ENCODE results near the gene EXOSC5.
"Not testable (repeated sequence)": the region's sequence is repeated elsewhere in the genome, so short reads cannot be mapped to it uniquely, and the experiment has no call there.

The EXOSC5 gene

DNA sequence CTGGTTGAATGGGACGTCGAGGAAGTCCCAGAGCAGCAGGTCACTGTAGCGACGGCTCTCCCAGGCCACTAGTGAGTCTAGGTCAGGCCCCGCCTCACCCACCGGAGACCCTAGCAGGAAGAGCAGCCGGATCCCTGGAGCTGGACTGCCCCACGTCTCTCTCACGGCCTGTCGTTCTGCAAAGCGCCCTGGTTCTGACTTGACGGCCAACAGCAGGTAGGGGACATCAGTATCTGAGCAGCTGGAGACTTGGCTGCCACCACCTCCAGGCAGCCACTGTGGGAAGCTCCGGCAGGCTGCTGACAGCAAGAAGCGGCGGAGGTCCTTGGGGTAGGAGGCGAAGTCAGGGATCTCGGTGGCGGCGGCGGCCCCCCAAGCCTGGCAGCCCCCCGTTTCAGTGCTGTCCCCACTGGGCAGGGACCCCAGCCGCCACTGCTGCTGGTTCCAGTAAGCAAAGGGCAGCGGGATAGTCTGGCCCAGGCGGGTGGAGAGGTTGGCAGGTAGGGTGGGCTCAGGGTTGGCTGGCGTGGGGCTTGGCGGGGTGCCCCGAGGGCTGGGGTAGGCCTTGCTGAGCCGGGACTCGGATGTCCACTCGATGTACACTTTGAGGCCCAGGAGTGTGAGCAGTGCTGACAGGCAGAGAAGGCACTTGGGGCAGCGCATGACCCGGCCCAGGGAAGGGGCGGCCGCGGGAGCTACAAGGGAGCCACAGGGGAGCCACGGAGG, 29.1 kb upstream of the EXOSC5 start:
- FAIRE-seq: no peak

DNA sequence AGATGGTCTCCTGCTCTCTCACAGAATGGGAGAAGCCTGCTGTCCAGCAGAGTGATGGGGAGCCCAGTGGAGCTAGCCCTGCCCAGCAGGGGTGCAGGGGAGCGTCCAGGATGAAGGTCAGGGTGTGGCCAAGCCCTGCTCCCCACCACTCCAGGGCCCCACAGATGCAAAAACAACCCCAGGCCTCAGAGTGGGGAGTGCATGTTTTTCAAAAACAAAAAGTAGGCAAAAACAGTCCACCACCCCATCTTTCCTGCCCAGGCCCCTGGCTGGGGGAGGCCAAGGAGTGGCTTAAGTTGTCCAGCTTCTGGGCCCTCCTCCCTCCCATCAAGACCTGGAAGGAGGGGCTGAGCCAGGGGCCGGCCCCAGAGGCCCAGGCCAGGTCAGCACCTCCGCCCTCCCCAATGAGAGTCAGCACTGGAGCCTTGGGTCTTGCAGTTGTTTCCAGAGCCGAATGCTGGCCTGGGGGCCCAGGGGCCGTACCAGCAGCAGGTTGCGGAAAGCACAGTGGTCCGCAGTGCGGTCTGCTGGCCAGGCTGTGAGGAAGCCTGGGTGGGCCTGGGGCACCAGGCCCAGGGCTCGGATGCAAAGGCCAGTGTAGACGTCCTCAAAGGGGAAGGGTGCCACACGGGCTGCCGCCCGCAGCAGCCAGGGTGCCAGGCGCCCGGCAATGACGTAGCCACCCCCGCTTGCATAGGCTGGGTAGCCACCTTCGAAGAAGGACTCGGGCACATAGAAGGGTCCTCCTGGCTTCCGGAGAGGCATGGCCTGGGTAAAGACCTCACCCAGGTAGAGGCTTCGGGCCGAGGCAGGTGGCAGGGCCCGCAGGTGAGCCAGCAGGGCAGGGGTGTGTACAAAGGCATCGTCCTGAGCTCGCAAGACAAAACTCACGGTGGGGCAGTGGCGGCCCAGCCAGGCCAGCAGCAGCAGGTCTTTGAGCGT, 28.3 kb upstream of the EXOSC5 start:
- no peak for FAIRE-seq

DNA sequence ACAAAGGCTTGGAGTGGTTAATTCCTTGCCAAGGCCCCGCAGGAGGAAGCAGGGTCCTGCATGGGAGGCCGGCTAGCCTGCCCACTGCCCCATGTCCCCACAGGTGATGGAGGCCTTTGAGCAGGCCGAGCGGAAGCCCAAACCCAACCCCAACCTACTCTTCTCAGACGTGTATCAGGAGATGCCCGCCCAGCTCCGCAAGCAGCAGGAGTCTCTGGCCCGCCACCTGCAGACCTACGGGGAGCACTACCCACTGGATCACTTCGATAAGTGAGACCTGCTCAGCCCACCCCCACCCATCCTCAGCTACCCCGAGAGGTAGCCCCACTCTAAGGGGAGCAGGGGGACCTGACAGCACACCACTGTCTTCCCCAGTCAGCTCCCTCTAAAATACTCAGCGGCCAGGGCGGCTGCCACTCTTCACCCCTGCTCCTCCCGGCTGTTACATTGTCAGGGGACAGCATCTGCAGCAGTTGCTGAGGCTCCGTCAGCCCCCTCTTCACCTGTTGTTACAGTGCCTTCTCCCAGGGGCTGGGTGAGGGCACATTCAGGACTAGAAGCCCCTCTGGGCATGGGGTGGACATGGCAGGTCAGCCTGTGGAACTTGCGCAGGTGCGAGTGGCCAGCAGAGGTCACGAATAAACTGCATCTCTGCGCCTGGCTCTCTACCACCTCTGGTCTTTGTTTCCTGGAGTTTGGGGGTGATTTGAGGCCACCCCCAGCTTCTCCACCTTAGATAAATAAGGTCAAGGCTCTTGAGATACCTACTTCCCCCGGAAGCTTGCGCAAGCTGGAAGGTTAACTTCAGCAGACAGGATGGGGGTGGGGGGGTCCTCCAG, 27.4 kb upstream of the EXOSC5 start:
- no peak for FAIRE-seq

DNA sequence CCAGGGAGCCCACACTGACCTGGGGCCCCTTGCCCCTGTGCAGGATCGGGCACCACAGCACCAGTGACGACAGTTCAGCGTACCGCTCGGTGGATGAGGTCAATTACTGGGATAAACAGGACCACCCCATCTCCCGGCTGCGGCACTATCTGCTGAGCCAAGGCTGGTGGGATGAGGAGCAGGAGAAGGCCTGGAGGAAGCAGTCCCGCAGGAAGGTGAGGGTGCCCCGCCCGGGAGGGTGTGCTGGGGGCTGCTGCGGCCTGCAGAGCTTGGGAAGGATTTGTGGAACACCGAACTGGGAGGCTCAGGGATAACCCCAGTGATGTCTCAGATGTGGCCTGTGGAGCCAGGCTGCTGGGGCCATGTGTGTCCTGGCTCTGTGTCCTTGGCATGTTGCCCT, 25.8 kb upstream of the EXOSC5 start:
- FAIRE-seq: no peak

DNA sequence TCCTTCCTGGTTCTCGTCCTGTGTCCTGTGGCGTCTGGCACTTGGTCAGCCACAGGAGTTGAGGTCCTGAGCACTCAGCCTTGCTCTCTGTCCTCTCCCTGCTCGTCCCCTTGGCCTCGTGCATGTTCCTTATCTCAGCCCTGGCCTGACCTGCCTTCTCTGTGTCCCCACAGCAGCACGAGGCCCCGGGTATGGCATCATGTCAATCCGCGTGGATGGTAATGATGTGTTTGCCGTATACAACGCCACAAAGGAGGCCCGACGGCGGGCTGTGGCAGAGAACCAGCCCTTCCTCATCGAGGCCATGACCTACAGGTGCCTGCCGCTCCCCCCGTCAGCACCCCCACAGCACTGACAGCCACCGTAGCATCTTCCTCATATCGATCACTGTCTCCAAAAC, 25.3 kb upstream of the EXOSC5 start:
- no peak for FAIRE-seq

DNA sequence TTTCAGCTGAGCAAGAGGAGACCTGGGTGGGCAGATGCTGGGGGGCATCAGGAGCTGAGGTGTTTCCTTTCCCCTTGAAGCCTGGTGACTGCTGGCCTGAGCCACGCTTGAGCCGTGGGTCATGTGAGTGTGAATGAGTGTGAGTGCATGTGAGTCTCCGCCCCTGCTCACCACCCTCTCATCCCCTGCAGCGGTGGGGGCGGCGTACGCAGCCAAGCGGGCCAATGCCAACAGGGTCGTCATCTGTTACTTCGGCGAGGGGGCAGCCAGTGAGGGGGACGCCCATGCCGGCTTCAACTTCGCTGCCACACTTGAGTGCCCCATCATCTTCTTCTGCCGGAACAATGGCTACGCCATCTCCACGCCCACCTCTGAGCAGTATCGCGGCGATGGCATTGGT, 24.8 kb upstream of the EXOSC5 start:
- no peak for FAIRE-seq

DNA sequence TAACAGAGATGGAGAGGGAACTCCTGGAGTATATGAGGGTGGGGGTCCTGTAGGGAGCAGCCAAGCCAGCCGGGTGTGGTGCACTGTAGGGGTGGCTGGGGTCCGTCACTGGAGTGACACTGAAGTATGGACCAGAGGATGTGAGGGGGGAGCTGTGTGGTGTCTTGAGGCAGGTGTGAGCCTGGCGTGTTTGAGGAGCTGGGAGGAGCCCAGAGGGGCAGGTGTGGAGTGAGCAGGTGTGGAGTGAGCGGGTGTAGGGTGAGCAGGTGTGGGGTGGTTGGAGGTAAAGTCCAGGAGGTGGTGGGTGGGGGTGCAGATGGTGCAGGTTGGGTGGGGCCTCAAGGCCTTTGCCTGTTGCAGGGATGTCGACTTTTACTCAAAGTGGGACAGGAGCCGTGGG, 24.2 kb upstream of the EXOSC5 start:
- no peak for FAIRE-seq

DNA sequence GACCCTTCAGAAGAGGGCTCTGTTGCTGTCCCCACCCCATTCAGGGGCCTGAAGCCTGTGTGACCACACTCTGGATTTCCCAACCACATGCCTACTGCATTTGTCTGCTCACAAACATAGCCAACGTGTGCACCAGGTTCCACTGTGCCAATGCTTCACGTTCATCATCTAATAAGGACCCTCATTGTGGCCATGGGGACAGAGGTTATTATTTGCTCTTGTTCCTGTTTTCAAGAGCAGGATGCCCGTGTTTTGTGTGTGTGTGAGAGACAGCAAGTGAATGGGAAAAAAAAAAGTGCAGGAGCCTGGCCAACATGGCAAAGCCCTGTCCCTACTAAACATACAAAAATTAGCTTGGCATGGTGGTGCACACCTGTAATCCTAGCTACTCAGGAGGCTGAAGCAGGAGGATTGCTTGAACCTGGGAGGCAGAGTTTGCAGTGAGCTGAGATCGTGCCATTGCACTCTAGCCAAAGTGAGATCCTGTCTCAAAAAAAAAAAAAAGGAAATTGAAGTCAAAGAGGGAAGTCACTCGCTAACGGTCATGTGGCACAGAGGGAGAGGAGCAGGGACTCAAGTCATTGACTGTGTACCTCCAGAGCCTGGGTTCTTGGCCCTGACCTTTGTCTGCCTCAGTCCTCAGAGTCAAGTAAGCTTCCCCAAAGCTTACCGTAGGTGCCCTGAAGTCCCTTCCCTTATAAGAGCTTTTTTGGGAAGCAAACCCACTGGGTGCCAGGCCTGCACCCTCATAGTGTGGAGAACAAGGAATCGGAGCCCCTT, 23.1 kb upstream of the EXOSC5 start:
- FAIRE-seq: no peak

DNA sequence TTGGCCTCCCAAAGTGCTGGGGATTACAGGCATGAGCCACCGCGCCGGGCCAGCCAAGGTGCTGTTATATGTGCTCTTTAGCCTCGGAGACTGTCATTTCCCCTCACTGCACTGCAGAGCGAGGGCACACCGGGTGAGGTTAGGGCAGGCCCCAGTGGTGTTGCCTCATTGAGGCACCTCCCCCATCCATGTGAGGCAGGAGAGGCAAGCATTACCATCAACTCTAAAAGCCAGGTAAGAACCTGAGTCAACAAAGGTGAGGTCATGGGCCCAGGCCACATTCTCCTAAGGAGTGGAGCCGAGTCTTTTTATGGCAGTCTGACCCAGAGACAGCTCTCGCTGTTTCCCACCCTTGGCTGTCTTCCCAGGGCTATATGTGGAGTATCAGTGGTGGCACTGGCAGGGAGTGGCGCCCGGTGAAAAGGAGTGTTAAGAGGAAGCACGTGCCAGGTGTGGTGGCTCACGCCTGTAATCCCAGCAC, 19.1 kb upstream of the EXOSC5 start:
- FAIRE-seq: no peak

DNA sequence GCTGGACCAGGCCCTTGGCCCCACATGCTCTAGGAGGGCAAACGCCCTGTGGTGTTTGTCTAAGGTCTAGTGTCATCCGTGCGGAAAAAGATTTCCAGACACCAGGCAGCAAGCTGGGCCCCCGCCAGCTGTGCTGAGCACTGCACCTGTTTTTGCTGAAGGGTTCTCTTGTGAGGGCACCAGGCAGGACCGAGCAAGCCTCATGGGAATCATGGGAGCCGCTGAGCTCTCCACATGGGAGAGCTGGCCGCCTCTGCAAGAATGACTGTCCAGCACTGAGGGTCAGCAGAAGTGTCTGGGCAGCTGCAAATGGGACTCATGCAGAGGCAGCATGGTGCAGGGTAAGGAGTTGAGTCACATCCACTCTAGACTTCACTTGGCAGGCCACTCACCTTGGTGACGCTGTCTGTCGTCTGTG, 18.0 kb upstream of the EXOSC5 start:
- peak; percentile 92 for FAIRE-seq

DNA sequence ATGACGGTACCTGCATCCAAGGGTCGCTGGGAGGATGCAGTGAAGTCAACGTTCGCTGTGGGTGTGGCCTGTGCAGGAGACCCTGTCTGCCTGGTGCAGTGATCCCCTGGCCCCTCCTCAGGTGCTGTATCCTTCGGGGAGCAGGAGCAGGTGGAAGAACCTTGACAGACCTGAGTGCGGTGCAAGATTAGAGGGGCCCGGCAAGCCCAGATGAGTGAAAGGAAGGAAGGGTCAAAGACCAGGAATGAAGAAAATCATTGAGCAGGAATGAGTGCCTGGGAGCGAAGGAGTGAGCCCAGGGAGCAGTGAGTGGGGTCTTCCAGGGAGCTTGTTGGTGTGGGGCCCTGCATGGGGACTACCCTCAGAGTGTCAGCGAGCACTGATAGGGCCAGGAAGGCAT, 17.3 kb upstream of the EXOSC5 start:
- no peak for FAIRE-seq

DNA sequence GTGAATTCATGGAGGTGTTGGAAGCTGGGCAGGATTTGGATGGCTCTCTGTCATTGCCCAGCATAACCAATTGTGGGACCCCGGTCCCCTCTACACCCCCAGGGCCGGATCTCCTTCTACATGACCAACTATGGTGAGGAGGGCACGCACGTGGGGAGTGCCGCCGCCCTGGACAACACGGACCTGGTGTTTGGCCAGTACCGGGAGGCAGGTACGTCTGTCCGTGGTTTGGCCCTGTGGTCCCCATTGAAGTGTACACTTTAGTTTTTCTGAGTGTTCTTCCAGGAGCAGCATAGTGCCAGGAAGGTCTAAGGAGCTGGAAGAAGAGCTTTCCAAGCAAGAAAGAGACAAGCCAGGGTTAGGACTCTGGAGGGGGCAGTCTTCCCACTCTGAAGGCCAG, 16.8 kb upstream of the EXOSC5 start:
- no peak for FAIRE-seq

DNA sequence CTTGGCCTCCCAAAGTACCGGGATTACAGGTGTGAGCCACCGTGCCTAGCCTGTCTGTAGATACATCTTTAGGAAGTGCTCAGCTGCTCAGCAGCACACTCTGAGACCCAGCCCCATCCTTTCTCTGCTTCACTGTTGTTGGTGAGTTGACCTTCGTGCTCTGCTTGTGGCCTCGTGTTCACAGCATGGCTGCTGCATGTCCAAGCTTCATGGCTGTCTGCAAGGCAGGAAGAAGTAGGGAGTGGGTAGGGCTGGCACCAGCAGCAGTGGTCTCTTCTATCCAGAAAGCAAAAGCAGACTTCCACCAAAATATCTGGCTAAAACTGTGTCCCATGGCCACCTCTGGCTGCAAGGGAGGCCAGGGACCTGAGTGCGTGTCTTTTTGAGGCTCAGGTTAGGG, 15.8 kb upstream of the EXOSC5 start:
- FAIRE-seq: no peak

DNA sequence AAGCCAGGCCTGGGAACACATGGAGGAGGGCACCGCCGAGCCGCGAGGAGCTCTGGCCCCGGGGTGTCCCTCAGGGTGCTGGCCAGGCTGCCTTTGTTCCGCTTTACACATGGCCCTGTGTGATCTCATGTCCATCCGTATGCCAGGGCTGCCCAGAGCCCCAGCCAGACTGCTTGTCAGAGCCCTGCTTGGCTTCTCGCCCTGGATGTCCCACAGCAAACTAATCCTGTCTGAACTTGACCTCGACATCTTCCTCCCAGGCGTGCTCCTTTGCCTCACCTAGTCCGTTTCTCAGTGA, 14.8 kb upstream of the EXOSC5 start:
- no peak for FAIRE-seq

DNA sequence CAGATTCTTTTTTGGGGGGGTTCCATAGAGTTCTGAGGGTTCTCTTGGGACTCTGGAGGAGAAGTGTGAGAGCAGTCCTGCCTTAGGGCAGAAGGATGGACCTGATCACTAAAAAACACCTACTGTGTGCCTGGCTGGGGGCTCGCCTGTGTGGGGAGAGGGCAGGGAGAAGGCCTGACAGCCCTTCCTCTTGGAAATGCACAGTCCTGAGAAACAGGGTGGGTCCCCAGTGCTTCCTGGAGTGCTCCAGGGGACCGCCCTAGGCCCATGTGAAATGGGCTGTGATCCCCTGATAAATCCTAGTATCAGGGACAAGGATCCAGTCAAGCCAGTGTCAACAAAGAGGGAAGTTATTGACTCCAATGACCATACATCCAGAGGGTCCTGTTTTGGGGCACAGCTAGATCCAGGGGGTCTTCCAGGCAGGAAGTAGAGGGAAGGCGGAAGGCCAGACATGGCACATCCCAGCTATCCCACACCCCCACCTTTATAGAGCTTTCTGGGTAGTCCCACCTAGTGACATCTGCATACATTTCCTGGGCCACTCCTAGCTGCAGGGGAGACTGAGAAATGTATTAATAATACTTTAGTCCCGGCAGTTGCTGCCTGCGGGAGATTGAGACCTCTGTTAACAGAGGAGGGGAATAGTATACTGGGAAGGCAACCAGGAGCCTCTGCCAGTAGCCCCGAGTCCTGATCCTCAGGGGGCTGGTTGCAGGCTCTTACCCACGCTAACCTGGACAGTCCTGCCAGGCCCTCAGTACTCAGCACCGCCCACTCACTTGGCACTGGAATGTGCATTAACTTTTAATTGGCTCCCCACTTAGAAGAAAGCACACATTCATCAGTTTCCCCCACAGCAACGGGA, 14.2 kb upstream of the EXOSC5 start:
- FAIRE-seq: no peak

DNA sequence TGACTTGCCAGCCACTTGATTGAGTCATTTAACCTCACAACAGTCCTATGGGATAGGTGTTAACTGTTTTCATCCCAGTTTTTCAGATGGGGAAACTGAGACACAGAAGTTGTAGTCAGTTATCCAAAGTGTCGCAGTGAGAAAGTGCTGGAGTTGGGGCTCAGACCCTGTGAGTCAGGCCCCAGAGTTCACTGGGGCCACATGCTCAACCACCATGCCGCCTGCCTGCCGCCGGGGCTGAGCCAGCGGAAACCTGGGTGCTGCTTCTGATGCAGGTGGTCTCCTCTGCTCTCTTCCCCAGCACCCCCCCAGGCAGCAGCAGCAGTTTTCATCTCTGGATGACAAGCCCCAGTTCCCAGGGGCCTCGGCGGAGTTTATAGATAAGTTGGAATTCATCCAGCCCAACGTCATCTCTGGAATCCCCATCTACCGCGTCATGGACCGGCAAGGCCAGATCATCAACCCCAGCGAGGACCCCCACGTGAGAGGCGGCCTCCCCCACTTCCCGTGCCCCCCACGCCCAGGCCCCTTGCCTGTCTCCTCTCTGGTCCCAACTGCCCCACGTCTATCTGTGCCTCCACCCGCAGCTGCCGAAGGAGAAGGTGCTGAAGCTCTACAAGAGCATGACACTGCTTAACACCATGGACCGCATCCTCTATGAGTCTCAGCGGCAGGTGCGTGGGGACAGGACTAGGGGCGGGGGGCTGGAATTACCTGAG, 13.3 kb upstream of the EXOSC5 start:
- FAIRE-seq: no peak

DNA sequence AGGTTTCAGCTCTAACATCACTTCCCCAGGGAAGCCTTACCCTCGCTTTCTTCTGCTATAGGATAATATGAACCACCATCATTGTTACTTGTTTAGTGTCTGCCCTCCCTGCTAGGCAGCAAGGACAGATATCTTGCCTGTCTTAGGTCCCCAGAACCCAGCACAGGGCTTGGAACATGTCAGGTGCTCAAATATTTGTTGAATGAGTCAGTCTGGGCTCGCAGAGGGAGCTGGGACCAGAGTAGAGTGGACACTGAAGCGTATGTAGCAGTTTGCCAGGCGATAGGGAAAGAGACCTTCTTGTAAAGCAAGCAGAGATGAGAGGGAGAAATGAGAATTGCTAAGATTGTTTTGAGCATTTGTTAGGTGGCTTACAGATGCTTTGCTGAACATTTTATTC, 12.1 kb upstream of the EXOSC5 start:
- peak; percentile 98 for FAIRE-seq

DNA sequence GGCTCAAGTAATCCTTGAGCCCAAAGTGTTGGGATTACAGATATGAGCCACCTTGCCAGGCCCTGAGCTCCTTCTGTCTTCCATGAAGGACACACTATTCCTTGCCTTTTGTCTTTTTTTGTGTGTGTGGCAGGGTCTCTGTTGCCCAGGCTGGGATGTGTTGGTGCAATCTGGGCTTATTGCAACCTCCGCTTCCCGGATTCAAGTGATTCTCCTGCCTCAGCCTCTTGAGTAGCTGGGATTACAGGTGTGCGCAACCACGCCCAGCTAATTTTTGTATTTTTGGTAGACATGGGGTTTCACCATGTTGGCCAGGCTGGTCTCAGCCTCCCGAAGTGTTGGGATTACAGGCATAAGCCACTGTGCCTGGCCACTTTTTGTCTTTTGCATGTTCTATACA, 11.7 kb upstream of the EXOSC5 start:
- FAIRE-seq: not testable (repeated sequence)

DNA sequence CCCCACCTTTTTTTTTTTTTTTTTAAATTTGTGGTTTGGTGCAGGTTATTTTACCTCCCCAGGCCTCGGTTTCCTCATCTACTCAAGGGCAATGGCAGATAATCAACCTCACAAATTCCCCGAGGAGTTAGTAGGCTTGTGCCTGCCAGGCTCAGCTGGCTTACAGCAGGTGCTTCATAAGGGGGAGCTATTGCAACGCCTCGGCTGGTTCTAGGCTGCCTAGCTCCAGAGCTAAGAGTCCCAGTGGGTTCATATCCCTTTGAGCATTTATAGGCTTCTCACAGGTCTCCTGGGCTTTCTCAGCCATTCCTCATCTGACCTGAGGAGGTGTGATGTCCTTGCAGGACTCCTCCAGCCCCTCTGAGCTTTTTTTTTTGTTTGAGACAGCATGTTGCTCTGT, 11.1 kb upstream of the EXOSC5 start:
- no peak for FAIRE-seq

DNA sequence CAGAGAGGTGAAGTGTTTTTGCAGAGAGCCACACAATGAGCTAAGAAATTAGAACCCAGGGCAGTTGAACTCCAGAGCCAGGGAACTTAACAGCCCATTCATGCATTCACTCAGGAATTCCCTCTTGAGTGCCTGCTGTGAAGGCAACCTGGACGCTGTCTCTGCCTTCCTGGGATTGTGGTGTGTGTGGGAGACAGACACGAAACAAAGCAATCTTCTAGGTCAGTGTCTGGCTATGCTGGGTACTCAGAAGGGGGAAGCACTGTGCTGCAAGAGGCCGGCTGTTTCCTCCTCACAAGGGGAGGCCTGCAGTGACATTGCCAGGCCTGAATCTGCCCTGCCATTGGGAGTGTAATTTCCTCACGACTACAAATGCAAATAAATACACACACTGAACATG, 10.1 kb upstream of the EXOSC5 start:
- FAIRE-seq: no peak

DNA sequence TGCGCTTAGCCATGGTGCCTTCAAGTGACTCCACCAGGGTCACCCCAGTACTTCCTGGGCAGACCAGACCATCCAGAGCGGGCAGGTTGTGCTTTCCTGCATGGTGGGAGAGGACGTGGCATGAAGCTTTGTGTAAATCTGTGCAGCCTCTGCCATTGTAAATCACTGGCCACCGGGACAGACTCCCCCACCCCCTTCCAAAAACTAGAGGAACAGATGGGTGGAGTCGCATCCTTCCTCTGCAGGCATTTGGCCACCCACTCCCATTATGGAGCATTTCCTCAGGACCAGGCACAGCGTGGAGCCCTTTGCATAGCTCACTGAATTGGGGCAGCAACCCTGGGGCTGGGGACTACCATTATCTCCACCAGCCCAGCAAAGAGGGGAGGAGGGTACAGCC, 8.6 kb upstream of the EXOSC5 start:
- no peak for FAIRE-seq

Data from islet of Langerhans (tissue), 1 donor.